HCT116 (cell line): ENCODE data around the gene THEMIS. TPM values are rescaled to one million over a fixed set of nuclear protein-coding genes. Genes with fewer than 3 reads are reported as not detected.
A peak's percentile ranks its signal among the peaks of the same experiment; 100 is the strongest.

Source experiments
- ATAC-seq: fragments of 200-7000 bp; cut with Tn5 transposase; 2 replicates; pipeline ENCODE4 v1.9.1; 2020; ENCODE audit warnings: mild to moderate bottlenecking, moderate library complexity
- BruUV-seq: library from RNA; stranded (reverse); fragments of 400-500 nt; replicated peaks from 2 replicates; lab custom pipeline; 2021; lab: Mats Ljungman, UMichigan
- CTCF ChIA-PET: fragments of 300-600 bp; sonication (Branson Sonifier 250); formaldehyde crosslinking; loops from one replicate; lab custom pipeline; 2021; ENCODE audit warnings: antibody characterized with exemption; lab: Charles Lee
- POLR2A ChIA-PET: fragments of 300-600, 350-600 bp; sonication (Branson Sonifier 250); formaldehyde crosslinking; loops from one replicate; lab custom pipeline; 2021; ENCODE audit warnings: antibody characterized with exemption; lab: Charles Lee
- RAD21 ChIA-PET, 2 experiments: fragments of 300-600 bp; sonication (Branson Sonifier 250); formaldehyde crosslinking; loops; one replicate each; lab custom pipeline; 2023; ENCODE audit warnings: low total read pairs in 2 of 2; ENCODE audit not compliant: uncharacterized antibody in 2 of 2, unreplicated experiment in 2 of 2, low non-redundant PET in 1 of 2; lab: Charles Lee
- DNase-seq: peaks from one replicate; pipeline ENCODE4 v3.0.0-alpha.2; 2010; ENCODE audit warnings: low read depth, low spot score
- H2AFZ ChIP-seq: fragments of 200-600 bp; shearing (Covaris generic), sonication (generic); 2 replicates; pipeline ENCODE4 v1.6.1; 2017; ENCODE audit warnings: low read depth, mixed run types, mixed read lengths, antibody characterized with exemption, low read length; ENCODE audit not compliant: poor library complexity, severe bottlenecking
- H3K27ac ChIP-seq: 2 replicates; pipeline ENCODE4 v1.5.1; 2012; ENCODE audit warnings: low read depth, low read length
- H3K27me3 ChIP-seq: fragments of 200-600 bp; sonication (generic); 2 replicates; pipeline ENCODE4 v1.6.1; 2016; ENCODE audit warnings: mixed run types, low read length, mixed read lengths; ENCODE audit not compliant: insufficient read depth
- H3K36me3 ChIP-seq, 2 experiments: fragments of 200-500 bp in 1 of 2; fragments of 200-600 bp in 1 of 2; sonication (Bioruptor generic) in 1 of 2; sonication (generic) in 1 of 2; 2 replicates each; pipeline versions ENCODE4 v1.5.1 to v1.6.1; 2014 to 2016; ENCODE audit warnings: low read length in 2 of 2, inconsistent platforms in 1 of 2, mixed read lengths in 1 of 2, mixed run types in 1 of 2; ENCODE audit not compliant: insufficient read depth in 2 of 2, control insufficient read depth in 1 of 2
- H3K4me1 ChIP-seq, 2 experiments: fragments of 200-600 bp in 1 of 2; sonication (generic) in 1 of 2; 2 replicates each; pipeline versions ENCODE4 v1.5.1 to v1.6.1; 2012 to 2017; ENCODE audit warnings: low read length in 2 of 2, inconsistent platforms in 1 of 2, mild to moderate bottlenecking in 1 of 2, mixed read lengths in 1 of 2, mixed run types in 1 of 2, moderate library complexity in 1 of 2; ENCODE audit not compliant: insufficient read depth in 2 of 2, control insufficient read depth in 1 of 2
- H3K4me2 ChIP-seq: fragments of 200-600 bp; sonication (generic); 2 replicates; pipeline ENCODE4 v1.6.1; 2017; ENCODE audit warnings: mixed run types, low read length, mixed read lengths
- H3K4me3 ChIP-seq, 2 experiments: fragments of 200-600 bp in 1 of 2; sonication (generic) in 1 of 2; replicated peaks in 1 of 2; 2 replicates each; pipeline ENCODE4 v1.5.1; 2011 to 2016; ENCODE audit warnings: low read length in 2 of 2, control low read depth in 1 of 2, low read depth in 1 of 2, mild to moderate bottlenecking in 1 of 2, mixed read lengths in 1 of 2, mixed run types in 1 of 2
- H3K79me2 ChIP-seq: fragments of 200-600 bp; sonication (generic); 2 replicates; pipeline ENCODE4 v1.6.1; 2017; ENCODE audit warnings: mild to moderate bottlenecking, mixed run types, low read length, moderate library complexity, mixed read lengths; ENCODE audit not compliant: insufficient read depth
- H3K9ac ChIP-seq: fragments of 200-600 bp; sonication (generic); 2 replicates; pipeline ENCODE4 v1.6.1; 2016; ENCODE audit warnings: low read length, mixed read lengths
- H3K9me2 ChIP-seq: fragments of 200-600 bp; sonication (generic), shearing (Covaris generic); 2 replicates; pipeline ENCODE4 v1.6.1; 2017; ENCODE audit warnings: mixed run types, mild to moderate bottlenecking, moderate library complexity; ENCODE audit not compliant: insufficient read depth
- H3K9me3 ChIP-seq, 2 experiments: fragments of 200-500 bp in 1 of 2; fragments of 200-600 bp in 1 of 2; sonication (Bioruptor generic) in 1 of 2; sonication (generic) in 1 of 2; 2 replicates each; pipeline ENCODE4 v1.6.1; 2014 to 2017; ENCODE audit warnings: low read length in 2 of 2, mixed read lengths in 2 of 2, inconsistent platforms in 1 of 2, low read depth in 1 of 2, mild to moderate bottlenecking in 1 of 2, mixed run types in 1 of 2, moderate library complexity in 1 of 2; ENCODE audit not compliant: control insufficient read depth in 1 of 2, insufficient read depth in 1 of 2
- H4K20me1 ChIP-seq: fragments of 200-600 bp; sonication (generic), shearing (Covaris generic); 2 replicates; pipeline ENCODE4 v1.6.1; 2017; ENCODE audit warnings: mixed run types, mild to moderate bottlenecking, moderate library complexity; ENCODE audit not compliant: insufficient read depth
- ATF3 ChIP-seq: IDR thresholded peaks from 2 replicates; pipeline ENCODE4 v1.6.1; 2012
- CBX3 ChIP-seq: IDR thresholded peaks from 2 replicates; pipeline ENCODE4 v1.6.1; 2012; ENCODE audit warnings: low read depth
- CEBPB ChIP-seq: IDR thresholded peaks from 2 replicates; pipeline ENCODE4 v1.6.1; 2012; ENCODE audit warnings: low read depth
- EGR1 ChIP-seq: IDR thresholded peaks from 2 replicates; pipeline ENCODE4 v1.6.1; 2012; ENCODE audit warnings: low read depth
- ELF1 ChIP-seq: IDR thresholded peaks from 2 replicates; pipeline ENCODE4 v1.6.1; 2012; ENCODE audit warnings: low read depth, borderline replicate concordance
- JUND ChIP-seq: IDR thresholded peaks from 2 replicates; pipeline ENCODE4 v1.6.1; 2012
- POLR2AphosphoS5 ChIP-seq: IDR thresholded peaks from 2 replicates; pipeline ENCODE4 v1.6.1; 2011; ENCODE audit warnings: mild to moderate bottlenecking, low read depth, low read length, moderate library complexity
- RAD21 ChIP-seq: IDR thresholded peaks from 2 replicates; pipeline ENCODE4 v1.6.1; 2012; ENCODE audit warnings: low read depth, mild to moderate bottlenecking
- SP1 ChIP-seq: IDR thresholded peaks from 2 replicates; pipeline ENCODE4 v1.6.1; 2012; ENCODE audit warnings: low read depth
- YY1 ChIP-seq: IDR thresholded peaks from 2 replicates; pipeline ENCODE4 v1.6.1; 2011; ENCODE audit warnings: low read length, low read depth, moderate library complexity, mild to moderate bottlenecking; ENCODE audit not compliant: insufficient replicate concordance; ENCODE audit errors: extremely low read depth
- ZFX ChIP-seq: fragments of 450-650 bp; IDR thresholded peaks from 2 replicates; pipeline ENCODE4 v1.6.1; 2017
- ZNF274 ChIP-seq: fragments of 200-500 bp; sonication (Bioruptor generic); IDR thresholded peaks from 2 replicates; pipeline ENCODE4 v1.6.1; 2014; ENCODE audit warnings: mild to moderate bottlenecking, low read depth, low read length, inconsistent platforms
- intact Hi-C: fragments of 100-400 bp; cut with micrococcal nuclease; formaldehyde crosslinking; loops from 2 replicates; pipeline ENCODE4 v1.10.0; 2022
- total RNA-seq: library from RNA; stranded (reverse); gene quantifications from one replicate; pipeline ENCODE4 v1.2.1, GENCODE V29; 2021; ENCODE audit not compliant: unreplicated experiment
- TF ChIP-seq, protein P1 (sequence below): IDR thresholded peaks from 2 replicates; pipeline ENCODE4 v1.6.1; 2012; ENCODE audit warnings: low read depth

Gene THEMIS
- total RNA-seq, 1 experiment from 2014 or later, result 0.20 TPM

- TF ChIP-seq ATF3, result no peak
- TF ChIP-seq ZFX, result no peak
- no peak for TF ChIP-seq EGR1
- TF ChIP-seq, protein P1, sequence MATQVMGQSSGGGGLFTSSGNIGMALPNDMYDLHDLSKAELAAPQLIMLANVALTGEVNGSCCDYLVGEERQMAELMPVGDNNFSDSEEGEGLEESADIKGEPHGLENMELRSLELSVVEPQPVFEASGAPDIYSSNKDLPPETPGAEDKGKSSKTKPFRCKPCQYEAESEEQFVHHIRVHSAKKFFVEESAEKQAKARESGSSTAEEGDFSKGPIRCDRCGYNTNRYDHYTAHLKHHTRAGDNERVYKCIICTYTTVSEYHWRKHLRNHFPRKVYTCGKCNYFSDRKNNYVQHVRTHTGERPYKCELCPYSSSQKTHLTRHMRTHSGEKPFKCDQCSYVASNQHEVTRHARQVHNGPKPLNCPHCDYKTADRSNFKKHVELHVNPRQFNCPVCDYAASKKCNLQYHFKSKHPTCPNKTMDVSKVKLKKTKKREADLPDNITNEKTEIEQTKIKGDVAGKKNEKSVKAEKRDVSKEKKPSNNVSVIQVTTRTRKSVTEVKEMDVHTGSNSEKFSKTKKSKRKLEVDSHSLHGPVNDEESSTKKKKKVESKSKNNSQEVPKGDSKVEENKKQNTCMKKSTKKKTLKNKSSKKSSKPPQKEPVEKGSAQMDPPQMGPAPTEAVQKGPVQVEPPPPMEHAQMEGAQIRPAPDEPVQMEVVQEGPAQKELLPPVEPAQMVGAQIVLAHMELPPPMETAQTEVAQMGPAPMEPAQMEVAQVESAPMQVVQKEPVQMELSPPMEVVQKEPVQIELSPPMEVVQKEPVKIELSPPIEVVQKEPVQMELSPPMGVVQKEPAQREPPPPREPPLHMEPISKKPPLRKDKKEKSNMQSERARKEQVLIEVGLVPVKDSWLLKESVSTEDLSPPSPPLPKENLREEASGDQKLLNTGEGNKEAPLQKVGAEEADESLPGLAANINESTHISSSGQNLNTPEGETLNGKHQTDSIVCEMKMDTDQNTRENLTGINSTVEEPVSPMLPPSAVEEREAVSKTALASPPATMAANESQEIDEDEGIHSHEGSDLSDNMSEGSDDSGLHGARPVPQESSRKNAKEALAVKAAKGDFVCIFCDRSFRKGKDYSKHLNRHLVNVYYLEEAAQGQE, result no peak
- no peak for TF ChIP-seq CEBPB
- H3K4me3 ChIP-seq, result no peak overlapping the region
- RAD21 ChIA-PET, result no interaction called here
- H3K9ac ChIP-seq, result no peak overlapping the region
- ATAC-seq, result no peak
- CTCF ChIA-PET, result interaction anchor here (1.5 kb wide), 1 partner anchor 13 kb away, joined by 7 read pairs; no protein-coding TSS in a partner anchor
- H4K20me1 ChIP-seq, result no peaks in the 10 kb centered on the region
- POLR2A ChIA-PET, result no interaction called here
- DNase-seq, result no peak
- no peaks in the 10 kb centered on the region; the same call in 1 of the 2 replicates for H3K9me2 ChIP-seq
- no peaks in the 10 kb centered on the region for H3K79me2 ChIP-seq
- intact Hi-C loops, result no loop called here
- H3K4me2 ChIP-seq, result no peak overlapping the region
- H3K36me3 ChIP-seq, result no peaks in the 10 kb centered on the region
- no peak overlapping the region for H2AFZ ChIP-seq
- no peaks in the 10 kb centered on the region for H3K27me3 ChIP-seq
- H3K9me3 ChIP-seq, result no peaks in the 10 kb centered on the region
- no peaks in the 10 kb centered on the region for H3K4me1 ChIP-seq
- no peak overlapping the region for H3K27ac ChIP-seq
- no TSS peak for BruUV-seq
These were observed 32.5 kb downstream of the THEMIS start for GRCh38 chr6:127868338-127868737.

DNA sequence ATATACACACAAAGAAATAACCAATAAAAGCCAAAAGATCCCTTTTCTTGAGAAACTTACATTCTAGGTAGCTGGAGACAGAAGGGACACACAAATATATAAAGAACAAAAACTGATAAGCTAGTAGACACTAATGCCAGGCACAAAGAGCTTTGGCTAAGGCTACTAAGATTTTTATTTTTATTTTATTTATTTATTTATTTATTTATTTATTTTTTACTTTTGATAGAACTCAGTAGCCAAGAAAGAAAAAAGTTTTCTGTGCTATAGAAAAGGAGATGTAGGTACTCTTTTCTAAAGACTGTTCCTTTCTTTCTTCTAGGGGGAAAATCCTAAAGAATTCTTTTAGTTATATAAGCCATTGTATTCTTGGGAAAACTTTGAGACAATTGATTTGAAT is 34.1 kb downstream of the THEMIS start:
- Histone ChIP-seq H3K9me2 (no peaks in the 10 kb centered on the region; the same call in 1 of the 2 replicates), H3K27ac (no peak overlapping the region), H3K9ac (no peak overlapping the region), H3K36me3 (no peaks in the 10 kb centered on the region), H3K4me2 (no peak overlapping the region), H3K4me1 (no peaks in the 10 kb centered on the region), H3K9me3 (no peaks in the 10 kb centered on the region), H2AFZ (peak overlapping the region; percentile 10), H3K79me2 (no peaks in the 10 kb centered on the region), H4K20me1 (no peaks in the 10 kb centered on the region), H3K4me3 (no peak overlapping the region), H3K27me3 (no peaks in the 10 kb centered on the region)
- intact Hi-C loops, result no loop called here
- ChIA-PET CTCF (interaction anchor here (1.6 kb wide), 1 partner anchor 11 kb away, joined by 4 read pairs; no protein-coding TSS in a partner anchor), RAD21 (no interaction called here), POLR2A (no interaction called here)
- BruUV-seq, result no TSS peak
- no peak for TF ChIP-seq ELF1
- TF ChIP-seq JUND, result no peak
- no peak for TF ChIP-seq SP1
- no peak for TF ChIP-seq CEBPB
- TF ChIP-seq POLR2AphosphoS5, result no peak
- TF ChIP-seq CBX3, result no peak
- TF ChIP-seq ZNF274, result no peak
- TF ChIP-seq ATF3, result no peak
- TF ChIP-seq RAD21, result no peak
- TF ChIP-seq, protein P1, result no peak
- no peak for TF ChIP-seq YY1
- no peak for DNase-seq
- ATAC-seq, result no peak
